Fibroblast of skin of scalp (primary cell): ENCODE measurements around the gene FAM83E. TPM values are rescaled to one million over a fixed set of nuclear protein-coding genes. Genes with fewer than 3 reads are reported as not detected.
"Not testable (repeated sequence)": the region's sequence is repeated elsewhere in the genome, so short reads cannot be mapped to it uniquely, and the experiment has no call there.

Experiments
- DNase-seq: peaks from one replicate; pipeline ENCODE4 v3.0.0-alpha.2; 2013
- polyA plus RNA-seq, 2 experiments: library from polyadenylated mRNA; unstranded; fragments of 120-200 nt; gene quantifications; one replicate each; pipeline ENCODE4 v1.2.1, GENCODE V29; 2013; ENCODE audit not compliant: insufficient read length in 2 of 2

Gene FAM83E
- 0.11 TPM for polyA plus RNA-seq (2013, experiment 1 of 2; ENCODE audit: insufficient read length)
- polyA plus RNA-seq (2013, experiment 2 of 2; ENCODE audit: insufficient read length): not detected

DNA sequence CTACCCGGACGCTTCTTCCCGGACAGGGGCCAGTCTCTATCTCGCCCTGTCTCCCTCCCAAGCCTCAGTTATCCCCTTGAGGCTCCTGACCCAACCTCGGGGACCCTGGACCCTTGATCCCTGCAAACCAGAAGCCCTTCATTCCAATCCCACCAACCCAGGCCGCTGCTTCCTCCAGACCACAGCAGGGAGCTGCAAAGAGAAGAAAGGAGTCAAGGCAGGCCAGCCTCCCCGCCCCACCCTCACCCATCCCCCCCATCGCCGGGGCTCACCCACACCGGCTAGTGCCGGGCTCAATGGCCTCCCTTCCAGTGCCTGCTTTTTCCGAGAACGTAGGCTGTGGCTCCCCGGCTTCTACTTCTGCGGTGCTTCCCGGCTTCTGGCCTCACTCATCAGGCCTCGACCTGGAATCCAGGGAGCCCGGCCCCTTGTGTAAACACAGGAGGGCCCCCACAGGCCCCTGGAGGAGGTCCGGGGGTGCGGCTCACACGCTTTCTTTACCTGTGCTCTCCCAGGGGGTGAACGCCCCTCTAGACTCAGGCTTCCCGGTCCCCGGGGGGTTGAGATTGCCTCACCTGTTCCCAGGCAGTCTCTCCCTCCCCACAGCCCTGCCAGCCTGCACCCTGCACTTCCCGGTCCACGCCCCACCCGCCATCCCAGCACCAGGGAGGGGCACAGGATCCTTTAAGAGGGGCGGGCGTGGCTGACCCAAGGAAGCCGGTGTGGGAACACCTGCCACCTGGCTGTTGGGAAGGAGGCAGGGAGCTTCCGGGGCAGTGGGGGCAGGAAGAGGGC is at the start of gene FAM83E:
TSS of gene FAM83E (minus strand) at position 641 of the 795 bp plus-strand sequence. CDS start 1,704 bp downstream, outside the sequence.
- DNase-seq: no peak

DNA sequence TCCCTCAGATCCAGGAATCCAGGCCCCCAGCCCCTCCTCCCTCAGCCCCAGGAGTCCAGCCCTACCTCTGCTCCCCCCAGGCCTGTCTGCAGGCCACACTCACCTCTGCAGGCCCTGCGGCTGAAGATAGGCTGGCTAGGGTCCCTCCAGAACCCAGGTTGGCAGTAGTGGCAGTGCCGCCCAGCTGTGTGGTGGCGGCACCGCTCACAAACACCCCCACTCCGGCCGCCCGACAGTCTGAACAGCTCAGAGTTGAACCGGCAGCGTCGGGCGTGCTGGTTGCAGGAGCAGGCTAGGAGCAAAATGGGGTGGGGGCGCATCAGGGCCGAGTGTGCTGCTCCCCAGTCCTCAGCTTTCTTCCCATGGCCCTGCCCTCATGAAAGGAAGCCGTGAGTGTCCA is 49.6 kb upstream of the FAM83E start:
- DNase-seq: no peak

DNA sequence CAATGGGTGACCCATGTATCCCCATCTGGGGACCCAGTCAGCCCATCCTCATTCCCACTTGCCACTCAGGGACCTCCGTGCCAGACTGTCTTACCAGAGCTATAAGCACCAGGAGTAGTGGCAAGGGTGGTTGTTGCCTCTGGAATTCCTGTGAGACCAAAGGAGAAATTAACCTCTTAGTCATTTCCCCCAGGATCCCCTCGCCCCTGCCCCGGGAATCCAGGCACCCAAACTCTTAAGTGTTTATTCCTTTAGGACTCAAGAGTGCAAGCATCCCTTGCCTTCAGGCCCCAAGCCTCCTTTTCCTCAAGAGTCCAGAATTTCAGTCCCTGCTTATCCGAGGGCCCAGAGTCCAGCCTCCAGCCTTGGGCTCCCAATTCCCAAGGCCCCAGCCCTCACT is 48.8 kb upstream of the FAM83E start:
- DNase-seq: no peak

DNA sequence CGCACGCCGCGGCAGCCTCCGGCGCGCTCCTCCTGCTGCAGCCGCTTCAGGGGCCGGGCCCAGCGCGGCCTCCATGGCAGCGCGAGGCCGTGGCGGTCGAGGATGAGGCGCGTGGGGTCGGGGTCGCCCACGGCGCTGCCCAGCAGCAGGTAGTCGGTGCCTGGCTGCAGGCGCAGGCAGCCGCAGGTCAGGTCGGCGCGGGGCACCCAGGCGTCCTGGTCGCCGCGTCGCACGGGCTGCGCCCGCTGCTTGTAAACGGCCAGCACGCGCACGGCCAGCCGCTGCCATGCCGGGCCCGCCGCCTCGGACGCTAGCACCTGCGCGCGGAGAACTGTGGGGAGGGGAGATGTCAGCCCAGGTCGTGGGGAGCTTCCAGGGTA is 46.8 kb upstream of the FAM83E start:
- DNase-seq: no peak

DNA sequence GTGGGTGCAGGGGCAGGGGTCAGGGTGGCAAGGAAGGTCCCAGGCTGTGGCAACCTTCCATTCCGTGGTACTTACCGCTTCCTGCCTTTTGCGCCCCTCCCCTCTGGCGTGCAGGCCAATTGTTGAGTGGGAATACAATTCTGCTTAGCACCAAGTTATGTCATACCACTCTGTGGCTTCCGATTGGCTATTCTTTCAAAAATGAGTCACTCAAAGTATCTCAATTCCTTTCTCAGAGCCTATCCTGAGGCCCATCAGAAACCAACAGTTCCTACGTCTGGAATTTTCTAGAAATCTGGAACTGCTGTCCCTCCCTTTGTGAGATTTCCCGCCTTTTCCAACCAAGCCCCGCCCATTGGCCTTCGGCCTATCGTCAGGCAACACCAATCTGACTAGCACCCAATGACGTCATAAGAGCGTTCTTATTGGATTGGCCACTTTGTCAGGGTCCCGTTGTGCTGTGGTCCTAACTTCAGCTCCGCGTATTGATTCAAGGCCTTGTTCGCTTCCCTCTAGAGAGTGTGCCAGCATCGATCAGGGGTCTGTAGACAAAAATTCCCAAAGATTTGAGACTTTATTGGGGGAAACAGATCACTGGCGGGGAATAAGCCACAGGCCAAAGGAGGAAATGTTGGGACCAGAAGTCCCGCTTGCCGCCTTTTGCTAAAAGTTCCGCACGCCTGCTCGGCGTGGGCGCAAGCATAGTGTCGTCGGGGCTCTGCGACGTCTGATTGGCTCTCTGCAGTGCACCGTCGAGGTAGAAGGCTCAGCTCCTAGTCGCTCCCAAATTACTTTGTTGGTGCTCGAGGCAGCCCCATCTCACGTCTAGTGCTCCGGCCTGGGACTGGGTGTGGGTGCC is 46.2 kb upstream of the FAM83E start:
- peak; percentile 88 for DNase-seq

DNA sequence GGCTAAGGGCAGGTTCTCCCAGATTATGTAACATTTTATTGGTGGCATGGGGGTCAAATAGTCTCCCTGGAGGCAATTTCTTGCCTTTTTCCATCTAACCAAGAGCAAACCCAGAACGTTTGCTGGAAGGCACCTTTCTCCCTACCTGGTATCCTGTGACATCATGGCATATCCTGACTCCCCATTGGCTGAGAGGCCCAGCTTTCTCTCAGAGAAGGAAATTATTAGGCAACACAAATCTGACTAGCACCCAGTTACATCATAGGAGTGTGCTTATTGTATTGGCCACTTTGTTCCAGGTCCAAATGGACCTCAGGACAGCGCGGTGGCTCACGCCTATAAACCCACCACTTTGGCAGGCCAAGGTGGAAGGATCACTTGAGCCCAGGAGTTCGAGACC is 44.9 kb upstream of the FAM83E start:
- DNase-seq: no peak

DNA sequence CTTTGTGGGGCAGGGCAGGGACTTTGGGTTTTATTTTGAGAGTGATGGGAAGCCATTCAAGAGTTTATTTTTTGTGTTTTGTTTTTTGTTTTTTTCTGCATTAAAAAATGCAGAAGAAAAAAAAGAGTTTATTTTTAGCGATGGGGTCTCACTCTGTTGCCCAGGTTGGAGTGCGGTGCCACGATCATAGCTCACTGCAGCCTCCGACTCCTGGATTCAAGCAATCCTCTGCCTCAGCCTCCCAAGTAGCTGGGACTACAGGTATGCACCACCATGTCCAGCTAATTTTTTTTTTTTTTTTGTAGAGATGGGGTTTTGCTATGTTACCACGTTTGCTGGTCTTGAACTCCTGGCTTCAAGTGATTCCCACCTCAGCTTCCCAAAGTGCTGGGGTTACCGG is 43.6 kb upstream of the FAM83E start:
- DNase-seq: no peak

DNA sequence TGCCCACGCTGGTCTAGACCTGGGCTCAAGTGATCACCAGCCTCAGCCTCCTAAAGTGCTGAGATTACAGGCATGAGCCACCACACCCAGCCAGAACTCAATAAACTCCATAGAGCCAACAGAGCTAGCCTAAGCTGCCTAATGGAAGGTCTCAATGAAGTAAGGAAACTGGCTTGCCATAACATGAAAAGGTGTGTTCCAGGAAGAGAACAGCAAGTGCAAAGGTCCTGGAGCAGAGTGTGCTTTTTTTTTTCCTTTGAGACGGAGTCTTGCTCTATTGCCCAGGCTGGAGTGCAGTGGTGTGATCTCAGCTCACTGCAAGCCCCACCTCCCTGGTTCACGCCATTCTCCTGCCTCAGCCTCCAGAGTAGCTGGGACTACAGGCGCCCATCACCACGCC is 43.0 kb upstream of the FAM83E start:
- not testable (repeated sequence) for DNase-seq

DNA sequence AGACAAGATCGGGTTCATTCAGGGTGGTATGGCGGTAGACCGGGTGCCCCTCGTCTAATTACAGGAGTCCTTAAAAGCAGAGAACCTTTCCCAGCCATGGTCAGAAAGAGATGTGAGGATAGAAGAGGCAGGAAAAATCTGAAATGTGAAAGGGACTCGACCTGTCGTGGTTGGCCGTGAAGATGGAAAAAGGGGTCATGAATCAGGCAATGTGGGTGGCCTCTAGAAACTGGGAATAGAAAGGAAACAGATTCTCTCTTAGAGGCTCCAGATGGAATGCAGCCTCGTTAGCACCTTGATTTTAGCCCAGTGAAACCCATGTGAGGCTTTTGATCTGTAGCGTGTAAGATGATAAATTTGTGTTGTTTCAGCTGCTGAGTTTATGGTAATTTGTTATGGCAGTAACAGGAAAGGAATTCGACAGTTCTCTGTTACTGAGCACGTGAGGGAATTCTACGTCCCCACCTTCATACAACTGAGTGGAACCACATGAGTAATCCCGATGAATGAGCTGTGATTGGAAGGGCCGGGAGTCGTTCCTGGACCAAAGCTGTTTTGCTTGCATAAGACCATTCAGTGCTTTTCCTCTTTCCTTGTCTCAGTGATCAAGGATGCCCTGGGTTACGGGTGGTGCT is 42.1 kb upstream of the FAM83E start:
- DNase-seq: peak; percentile 78

DNA sequence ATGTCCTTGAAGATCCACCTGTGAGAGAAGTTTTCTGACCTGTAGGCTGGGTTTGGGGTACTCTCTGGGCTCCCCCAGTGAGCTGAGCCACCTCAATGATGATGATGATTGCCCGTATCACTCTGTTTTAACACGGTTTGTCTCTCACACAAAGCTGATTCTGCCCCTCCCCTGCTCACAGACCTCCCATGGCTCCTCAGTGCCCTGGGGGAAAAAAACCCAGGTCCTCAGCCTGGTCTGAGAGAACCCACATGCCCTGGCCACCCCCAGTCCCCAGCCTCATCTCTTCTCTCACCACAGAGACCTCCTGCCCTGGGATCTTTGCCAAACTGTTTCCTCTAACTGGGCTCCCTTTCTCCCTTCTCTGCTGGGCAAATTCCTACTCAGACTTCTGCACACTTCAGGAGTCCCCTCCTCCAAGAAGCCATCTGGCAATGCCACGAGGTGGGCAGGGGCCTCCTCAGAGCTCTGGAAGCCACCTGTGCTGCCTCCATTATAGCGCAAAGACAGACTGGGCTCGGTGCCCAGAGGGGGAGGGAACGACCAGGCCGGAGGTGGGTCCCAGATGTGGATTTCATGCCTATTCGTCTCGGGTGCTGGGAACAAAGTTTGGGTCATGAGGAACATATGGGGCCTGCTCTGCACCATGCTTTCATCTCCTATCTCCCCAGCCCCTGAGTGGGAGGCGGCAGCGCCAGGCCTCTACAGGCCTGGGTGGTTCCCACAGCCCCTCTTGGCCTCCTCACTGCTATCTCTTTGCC is 39.6 kb upstream of the FAM83E start:
- no peak for DNase-seq

DNA sequence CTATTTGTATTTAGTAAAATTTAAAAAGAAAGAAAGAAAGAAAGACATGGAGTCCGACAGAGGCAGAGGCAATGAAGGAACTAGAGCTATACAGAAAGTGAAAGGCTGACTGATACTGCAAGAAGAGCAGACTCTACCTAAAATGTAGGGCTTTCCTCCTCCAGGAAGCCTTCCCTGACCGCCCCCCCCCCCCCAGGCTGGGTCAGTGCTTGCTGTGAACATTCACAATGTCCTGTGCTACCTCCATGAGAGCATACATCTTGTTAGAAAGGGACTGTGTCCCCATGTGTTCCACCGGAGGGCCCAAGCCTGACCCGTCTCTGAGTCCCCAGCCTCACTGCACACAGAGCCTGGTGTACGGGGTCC is 36.8 kb upstream of the FAM83E start:
- DNase-seq: no peak

DNA sequence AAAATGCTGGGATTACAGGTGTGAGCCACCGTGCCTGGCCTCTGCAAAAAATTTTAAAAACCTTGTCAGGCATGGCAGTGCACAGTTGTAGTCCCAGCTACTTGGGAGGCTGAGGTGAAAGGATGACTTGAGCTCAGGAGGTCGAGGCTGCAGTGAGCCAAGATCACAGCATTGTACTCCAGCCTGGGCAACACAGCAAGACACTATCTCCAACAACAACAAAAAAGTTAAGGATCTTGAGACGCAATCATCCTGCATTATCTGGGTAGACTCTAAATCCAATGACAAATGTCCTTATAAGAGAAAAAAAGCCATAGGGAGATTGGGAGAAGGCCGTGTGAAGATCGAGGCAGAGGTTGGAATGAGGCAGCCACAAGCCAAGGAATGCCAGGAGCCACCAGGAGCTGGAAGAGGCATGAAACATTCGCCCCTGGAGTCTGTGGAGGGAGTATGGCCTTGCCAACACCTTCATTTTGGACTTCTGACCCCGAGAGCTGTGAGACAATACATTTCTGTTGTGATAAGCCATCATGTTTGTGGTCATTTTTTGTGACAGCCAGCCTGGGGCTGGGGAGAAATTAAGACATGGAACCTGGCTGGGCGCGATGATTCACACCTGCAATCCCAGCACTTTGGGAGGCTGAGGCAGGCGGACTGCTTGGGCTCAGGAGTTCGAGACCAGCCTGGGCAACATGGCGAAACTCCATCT is 36.3 kb upstream of the FAM83E start:
- no peak for DNase-seq

DNA sequence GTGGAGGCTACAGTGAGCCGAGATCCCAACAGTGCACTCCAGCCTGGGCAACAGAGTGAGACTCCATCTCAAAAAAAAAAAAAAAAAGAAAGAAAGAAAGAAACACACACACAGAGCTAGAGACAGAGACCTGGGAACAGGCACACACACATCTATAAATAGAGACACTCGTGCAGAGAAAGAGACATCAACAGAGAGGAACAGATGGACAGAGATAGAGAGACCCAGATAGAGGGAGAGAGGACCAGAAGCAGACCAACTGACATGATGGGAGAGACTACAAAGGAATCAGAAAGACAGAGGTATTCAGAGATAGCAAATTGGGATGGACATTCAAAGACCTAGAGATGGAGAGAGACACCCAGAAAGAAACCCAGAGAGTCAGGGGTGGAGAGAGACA is 33.3 kb upstream of the FAM83E start:
- DNase-seq: no peak

DNA sequence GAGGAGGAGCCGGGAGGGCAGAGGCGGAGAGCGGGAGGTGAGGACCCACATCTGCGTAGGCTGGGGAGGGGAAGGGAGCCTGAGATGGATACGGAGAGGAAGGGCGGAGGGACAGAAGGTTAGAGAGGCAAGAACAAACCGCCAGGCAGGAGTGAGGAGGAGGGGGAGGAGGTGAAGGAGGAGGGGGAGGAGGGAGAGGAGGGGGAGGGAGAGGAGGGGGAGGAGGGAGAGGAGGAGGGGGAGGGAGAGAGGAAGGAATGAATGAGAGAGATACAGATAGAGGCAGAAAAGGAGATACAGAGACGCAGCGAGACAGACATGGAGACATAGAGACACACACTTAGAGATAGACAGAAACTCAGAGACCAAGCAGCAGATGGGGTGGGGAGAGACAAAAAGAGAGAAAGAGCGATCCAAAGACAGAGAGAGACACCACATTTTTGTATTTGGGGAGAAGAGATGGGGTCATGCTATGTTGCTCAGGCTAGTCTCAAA is 31.9 kb upstream of the FAM83E start:
- no peak for DNase-seq

DNA sequence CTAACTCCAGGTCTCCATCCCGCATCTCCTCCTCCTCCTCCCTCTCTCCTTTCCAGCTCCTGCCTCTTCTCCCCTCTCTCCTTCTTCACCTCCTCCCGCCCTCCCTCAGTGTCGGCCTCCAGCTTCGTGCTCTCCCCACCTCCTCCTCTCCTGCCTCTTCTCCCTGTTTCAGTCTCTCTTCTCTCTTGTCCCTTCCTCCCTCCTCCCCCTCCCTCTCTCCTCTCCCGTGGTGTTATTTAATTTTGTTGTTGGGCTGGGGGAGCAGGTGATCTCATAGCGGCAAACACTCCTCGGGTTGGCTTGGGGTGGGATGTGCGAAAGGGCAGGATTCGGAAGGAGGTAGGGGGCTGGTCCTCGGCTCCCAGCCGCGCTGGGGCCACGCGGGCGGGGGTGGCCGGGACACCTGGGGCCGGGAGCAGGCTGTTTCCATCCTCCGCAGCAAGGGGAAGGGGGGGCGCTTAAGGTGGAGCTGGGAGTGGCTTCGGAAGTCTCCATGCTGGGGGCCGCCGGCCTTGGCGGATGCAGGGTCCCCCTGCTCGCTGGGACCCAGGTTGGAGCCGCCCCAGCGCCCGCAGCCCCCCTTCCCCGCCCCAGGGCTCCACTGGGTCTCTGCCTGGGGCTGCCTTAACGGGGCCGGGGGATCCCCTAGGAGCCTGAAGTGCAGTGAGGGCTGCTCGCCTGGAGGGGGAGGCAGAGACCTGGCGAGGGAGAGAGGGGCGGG is 31.3 kb upstream of the FAM83E start, which contains the start of gene CA11:
TSS of gene CA11 (minus strand) at position 187 of the 721 bp plus-strand sequence. CDS start 555 bp downstream, outside the sequence.
- DNase-seq: peak; percentile 83

DNA sequence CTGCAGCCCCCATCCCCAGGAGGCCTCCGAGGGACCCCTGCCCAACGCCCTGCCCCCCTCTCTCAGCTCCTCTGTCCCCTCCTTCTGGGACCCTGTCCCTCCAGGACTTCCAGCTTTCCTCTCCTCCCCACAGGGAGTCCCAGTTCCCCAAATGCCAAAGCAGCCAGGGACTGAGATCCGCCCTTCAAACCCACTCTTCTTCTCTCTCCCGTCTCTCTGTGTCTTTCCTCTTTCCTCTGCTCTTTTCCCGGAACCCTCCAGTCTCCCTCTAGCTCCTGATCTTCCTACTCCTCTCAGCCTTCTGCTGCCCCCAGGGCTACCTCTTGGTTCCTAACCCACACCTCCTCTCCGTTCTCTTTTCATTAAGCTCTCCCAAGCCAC is 30.7 kb upstream of the FAM83E start:
- no peak for DNase-seq

DNA sequence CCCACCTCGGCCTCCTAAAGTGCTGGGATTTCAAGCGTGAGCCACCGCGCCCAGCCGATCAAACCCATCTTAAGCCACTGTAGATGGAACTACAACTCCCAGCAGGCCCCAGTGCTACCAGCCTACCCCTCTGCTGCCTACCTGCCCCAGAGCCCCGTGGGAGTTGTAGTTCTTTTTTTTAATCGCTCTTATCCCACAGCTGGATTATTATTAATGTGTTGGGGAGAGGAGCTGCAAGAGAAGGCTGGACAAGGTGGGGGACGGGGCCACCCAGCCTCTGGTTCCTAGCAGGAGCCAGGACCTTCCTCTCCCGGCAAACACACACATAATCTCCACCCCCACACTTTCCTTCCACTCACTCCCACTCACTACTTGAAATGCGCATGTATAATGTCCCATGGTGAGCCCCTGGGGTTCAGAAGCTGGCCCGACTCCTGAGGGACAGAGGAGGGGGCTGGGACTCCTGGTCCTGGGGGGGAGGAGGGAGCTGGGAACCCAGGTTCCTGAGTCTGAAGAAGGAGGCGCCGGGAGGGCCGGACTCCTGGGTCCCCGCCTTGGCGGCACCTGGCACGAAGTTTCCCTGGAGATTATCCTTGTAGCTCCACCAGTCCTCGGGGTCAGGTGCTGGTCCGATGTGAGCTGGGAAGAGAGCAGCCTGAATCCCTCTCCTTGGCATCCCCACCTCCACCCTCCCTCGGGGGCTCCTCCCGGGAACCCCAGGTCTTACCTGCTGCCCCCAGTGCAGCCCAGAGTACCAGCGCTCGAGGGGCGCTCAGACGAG is 30.2 kb upstream of the FAM83E start:
- DNase-seq: peak; percentile 70

DNA sequence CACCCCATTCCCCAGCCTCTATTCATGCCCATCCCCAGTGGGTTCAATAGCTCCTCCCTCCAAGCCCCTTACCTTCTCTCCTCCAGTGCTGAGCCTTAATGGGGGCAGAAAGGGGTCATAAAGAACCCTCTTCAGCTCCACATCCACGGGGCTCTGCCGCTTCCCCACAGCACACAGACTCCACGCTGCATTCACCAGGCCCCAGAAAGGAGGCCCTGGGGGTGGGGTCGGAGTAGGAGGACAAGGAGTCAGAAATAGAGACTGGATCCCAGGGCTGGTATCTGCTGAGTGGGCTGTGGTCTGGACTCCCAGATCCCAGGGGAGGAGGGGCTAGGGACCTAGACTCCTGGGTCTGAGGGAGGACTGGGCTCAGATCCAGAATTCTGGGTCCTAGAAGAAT is 29.5 kb upstream of the FAM83E start:
- no peak for DNase-seq

DNA sequence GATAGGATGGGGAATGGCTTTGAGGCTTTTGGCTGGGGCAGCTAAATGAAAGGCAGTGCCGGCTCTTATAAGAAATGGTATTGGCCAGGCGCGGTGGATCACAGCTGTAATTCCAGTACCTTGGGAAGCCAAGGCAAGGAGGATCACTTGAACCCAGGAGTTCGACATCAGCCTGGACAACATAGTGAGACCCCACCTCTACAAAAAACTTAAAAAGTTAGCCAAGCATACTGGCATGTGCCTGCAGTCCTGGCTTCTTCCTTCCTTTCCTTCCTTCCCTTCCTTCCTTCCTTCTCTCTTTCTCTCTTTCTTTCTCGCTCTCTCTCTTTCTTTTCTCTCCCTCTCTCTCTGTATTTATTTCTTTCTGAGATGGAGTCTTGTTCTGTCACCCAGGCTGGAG is 28.0 kb upstream of the FAM83E start:
- DNase-seq: no peak

DNA sequence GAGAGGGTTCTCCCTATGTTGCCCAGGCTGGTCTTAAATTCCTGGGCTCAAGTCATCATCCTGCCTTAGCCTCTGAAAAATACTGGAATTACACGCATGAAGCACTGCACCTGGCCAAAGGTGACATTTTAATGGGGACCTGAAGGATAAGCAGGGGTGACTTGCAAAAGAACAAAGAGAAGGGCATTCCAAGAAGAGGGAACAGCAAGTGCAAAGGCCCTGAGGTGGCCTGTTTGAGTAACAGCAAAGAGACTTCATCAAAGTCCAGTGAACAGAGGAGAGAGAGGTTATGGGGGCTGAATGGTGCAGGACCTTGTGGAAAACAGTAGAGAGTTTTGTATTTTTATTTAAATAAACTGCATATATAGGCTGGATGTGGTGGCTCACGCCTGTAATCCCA is 27.0 kb upstream of the FAM83E start:
- no peak for DNase-seq
